ENCODE measurements around the gene CASKIN1. TPM values are rescaled to one million over a fixed set of nuclear protein-coding genes. Genes with fewer than 3 reads are reported as not detected.

The CASKIN1 gene
- total RNA-seq, 1 experiment from 2014 or later, result 6.6 TPM

- Mint-ChIP-seq H3K4me3 (ENCODE audit: unreplicated experiment) (peak overlapping the region; percentile 80), H3K9me3 (ENCODE audit: unreplicated experiment) (no peaks in the 10 kb centered on the region), H3K36me3 (ENCODE audit: insufficient read depth, unreplicated experiment) (peaks cover 45% of the 10 kb centered on the region), H3K4me1 (ENCODE audit: low read depth, unreplicated experiment) (peaks cover 25% of the 10 kb centered on the region), H3K27ac (ENCODE audit: unreplicated experiment) (peak overlapping the region; percentile 96), H3K27me3 (ENCODE audit: insufficient read depth, unreplicated experiment) (peaks cover 3% of the 10 kb centered on the region)
- Histone ChIP-seq H3K36me3 (ENCODE audit: control insufficient read depth, insufficient read depth, low read length) (peaks cover 8% of the 10 kb centered on the region), H3K9me3 (no peaks in the 10 kb centered on the region), H3K4me1 (peaks cover 39% of the 10 kb centered on the region), H3K27me3 (replicated peaks; ENCODE audit: control insufficient read depth, insufficient read depth, low read length) (no peaks in the 10 kb centered on the region), H3K4me3 (ENCODE audit: low read depth, low read length) (peak overlapping the region; percentile 72)
- TSS peak; percentile 74 for BruUV-seq (replicated peaks)
- ChIA-PET POLR2A (interaction anchor here (0.6 to 1.9 kb wide), 29 partner anchors 7 to 1566 kb away, joined by 3 to 20 read pairs (median 4); partner anchors contain the start of genes ECI1, FAHD1, HAGH and NTHL1), CTCF (interaction anchor here (0.6 to 1.2 kb wide), 8 partner anchors 16 to 450 kb away, joined by 3 to 10 read pairs (median 3); partner anchors contain the start of genes MAPK8IP3, PKD1 and TSC2)
- intact Hi-C loops (cut with micrococcal nuclease; ENCODE audit: unreplicated experiment), result no loop called here
- TF ChIP-seq CTCF (IDR thresholded peaks at IDR 0.05; ENCODE audit: insufficient read depth in 1 of 2, low read depth in 1 of 2, low read length in 1 of 2, severe bottlenecking in 1 of 2, unreplicated experiment in 1 of 2), result no peak
- DNase-seq, result no peak
Observed at GRCh38 chr16:2155977-2156848, 40.2 kb downstream of the CASKIN1 start.

GRCh38 chr16:2155091-2155950, 41.1 kb downstream of the CASKIN1 start, which contains the start of gene TRAF7:
TRAF7 (plus strand) TSS chr16:2155782; CDS start chr16:2163921, 8,139 bp downstream.
- TF ChIP-seq CTCF (IDR thresholded peaks at IDR 0.05; ENCODE audit: insufficient read depth in 1 of 2, low read depth in 1 of 2, low read length in 1 of 2, severe bottlenecking in 1 of 2, unreplicated experiment in 1 of 2), result no peak
- intact Hi-C loops (cut with micrococcal nuclease; ENCODE audit: unreplicated experiment), result no loop called here
- Mint-ChIP-seq H3K36me3 (ENCODE audit: insufficient read depth, unreplicated experiment) (peaks cover 52% of the 10 kb centered on the region), H3K27me3 (ENCODE audit: insufficient read depth, unreplicated experiment) (peaks cover 3% of the 10 kb centered on the region), H3K4me1 (ENCODE audit: low read depth, unreplicated experiment) (peaks cover 25% of the 10 kb centered on the region), H3K4me3 (ENCODE audit: unreplicated experiment) (peak within 1 kb of the TSS; percentile 80), H3K9me3 (ENCODE audit: unreplicated experiment) (no peaks in the 10 kb centered on the region), H3K27ac (ENCODE audit: unreplicated experiment) (peak within 1 kb of the TSS; percentile 96)
- Histone ChIP-seq H3K9me3 (no peaks in the 10 kb centered on the region), H3K4me3 (ENCODE audit: low read depth, low read length) (peak within 1 kb of the TSS; percentile 92), H3K27me3 (replicated peaks; ENCODE audit: control insufficient read depth, insufficient read depth, low read length) (no peaks in the 10 kb centered on the region), H3K36me3 (ENCODE audit: control insufficient read depth, insufficient read depth, low read length) (peaks cover 8% of the 10 kb centered on the region), H3K4me1 (peaks cover 46% of the 10 kb centered on the region)
- POLR2A ChIA-PET, result interaction anchor here (0.5 to 1.9 kb wide), 32 partner anchors 8 to 1565 kb away, joined by 3 to 20 read pairs (median 4); partner anchors contain the start of genes ECI1, FAHD1, HAGH and NTHL1
- no TSS peak for BruUV-seq (replicated peaks)
- CTCF ChIA-PET, result interaction anchor here (0.6 to 1.2 kb wide), 9 partner anchors 15 to 449 kb away, joined by 3 to 10 read pairs (median 3); partner anchors contain the start of genes MAPK8IP3, PKD1 and TSC2
- peak; percentile 98 to 99 for DNase-seq

Measured in Caco-2 (cell line).